Activated CD4-positive, CD25-positive, alpha-beta regulatory T cell (primary cell): Measurements from ENCODE around the gene ADRM1.

Experiments
- DNase-seq, 4 experiments: peaks; one replicate each; lab custom pipeline; 2025; lab: John Stamatoyannopoulos, UW

The ADRM1 gene

GRCh38 chr20:62310757-62311121, 7.9 kb downstream of the ADRM1 start:
- no peak for DNase-seq

GRCh38 chr20:62311150-62311549, 8.4 kb downstream of the ADRM1 start:
- no peak for DNase-seq

- no peak for DNase-seq
These were observed 9.2 kb downstream of the ADRM1 start for GRCh38 chr20:62311832-62312661.

- no peak for DNase-seq
These were observed 9.8 kb downstream of the ADRM1 start for GRCh38 chr20:62312662-62312977.

- no peak for DNase-seq
These were observed 10.2 kb downstream of the ADRM1 start for GRCh38 chr20:62313021-62313420.

GRCh38 chr20:62313460-62314338, 10.9 kb downstream of the ADRM1 start:
- DNase-seq, result no peak

- DNase-seq, result no peak
These were observed 11.5 kb downstream of the ADRM1 start for GRCh38 chr20:62314339-62314638.

- DNase-seq, result no peak
These were observed 12.0 kb downstream of the ADRM1 start for GRCh38 chr20:62314711-62315302.

GRCh38 chr20:62315773-62316172, 13.0 kb downstream of the ADRM1 start:
- no peak for DNase-seq

- DNase-seq, result no peak
These were observed 13.8 kb downstream of the ADRM1 start for GRCh38 chr20:62316331-62317166.

- DNase-seq, result no peak
These were observed 14.4 kb downstream of the ADRM1 start for GRCh38 chr20:62317167-62317655.

GRCh38 chr20:62318400-62319345, 15.9 kb downstream of the ADRM1 start:
- no peak for DNase-seq

- no peak for DNase-seq
These were observed 16.6 kb downstream of the ADRM1 start for GRCh38 chr20:62319346-62319909.

GRCh38 chr20:62320581-62321354, 18.0 kb downstream of the ADRM1 start:
- DNase-seq, result no peak

GRCh38 chr20:62321521-62321948, 18.7 kb downstream of the ADRM1 start:
- no peak for DNase-seq

GRCh38 chr20:62321975-62322374, 19.2 kb downstream of the ADRM1 start:
- no peak for DNase-seq

GRCh38 chr20:62322492-62323041, 19.8 kb downstream of the ADRM1 start:
- no peak for DNase-seq

- no peak for DNase-seq
These were observed 20.6 kb downstream of the ADRM1 start for GRCh38 chr20:62323146-62323979.
